ENCODE results near the gene ZDHHC17. TPM values are rescaled to one million over a fixed set of nuclear protein-coding genes. Genes with fewer than 3 reads are reported as not detected.

Gene ZDHHC17
- polyA plus RNA-seq, 1 of the 3 experiments (the other 2 are of a cell fraction) = 28.6 TPM

DNA sequence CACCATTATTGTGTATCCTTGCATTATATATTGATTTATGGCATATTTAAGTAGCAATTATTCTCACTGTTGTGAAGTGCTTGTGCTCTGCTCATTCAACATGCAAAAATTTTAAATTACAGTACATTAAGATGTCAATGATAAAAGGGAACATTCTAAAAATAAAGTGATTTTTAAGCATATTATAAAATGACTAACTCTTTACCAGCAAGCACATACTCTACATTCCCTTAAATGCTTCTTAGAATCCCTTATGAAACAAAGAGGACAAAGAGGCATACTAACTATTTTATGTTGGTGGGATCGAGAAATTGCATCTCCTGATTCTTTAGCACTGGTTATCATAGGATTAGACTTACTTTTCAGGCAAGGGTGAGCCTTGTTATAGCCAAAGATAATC, 46.6 kb upstream of the ZDHHC17 start:
- Histone ChIP-seq H2AFZ (ENCODE audit: low read depth) (peak overlapping the region; percentile 57), H3K9me3 (no peaks in the 10 kb centered on the region), H3K4me2 (no peak overlapping the region), H3F3A (replicated peaks; ENCODE audit: insufficient read depth) (peaks cover 13% of the 10 kb centered on the region), H3K9ac (no peak overlapping the region; the same call in 1 of the 2 replicates), H4K20me1 (ENCODE audit: insufficient read depth) (no peaks in the 10 kb centered on the region), H3K4me3 (ENCODE audit: low read depth in 2 of 2, low read length in 1 of 2) (no peak overlapping the region), H3K27ac (ENCODE audit: low read depth in 2 of 2, low read length in 1 of 2) (peak overlapping the region in 1 of 2 experiments; percentile 44; a peak in 1 of 4 replicates), H3K9me2 (no peaks in the 10 kb centered on the region), H3K4me1 (ENCODE audit: control insufficient read depth in 1 of 2, insufficient read depth in 2 of 2, low read depth in 1 of 2, low read length in 1 of 2) (peaks cover 2 to 41% of the 10 kb centered on the region in 2 experiments; a peak in 2 of 4 replicates), H3K27me3 (ENCODE audit: insufficient read depth) (no peaks in the 10 kb centered on the region), H3K79me2 (ENCODE audit: insufficient read depth) (no peaks in the 10 kb centered on the region), H3K36me3 (replicated peaks in 1 of 2; ENCODE audit: control insufficient read depth in 1 of 2, insufficient read depth in 2 of 2, low read length in 1 of 2) (no peaks in the 10 kb centered on the region)
- WGBS (ENCODE audit: low lambda C conversion rate) = 73% methylated on average over 1 of the region's 1 CpG
- DNase-seq = no peak
- ChIA-PET POLR2A (no interaction called here), CTCF (no interaction called here)
- TF ChIP-seq RXRA (IDR thresholded peaks at IDR 0.05; ENCODE audit: borderline replicate concordance, low read depth) (no peak), YY1 (IDR thresholded peaks at IDR 0.05; ENCODE audit: low read depth) (no peak), GATA2 (CRISPR knock-in tag; IDR thresholded peaks at IDR 0.05) (no peak)
- TF ChIP-seq, protein P1, sequence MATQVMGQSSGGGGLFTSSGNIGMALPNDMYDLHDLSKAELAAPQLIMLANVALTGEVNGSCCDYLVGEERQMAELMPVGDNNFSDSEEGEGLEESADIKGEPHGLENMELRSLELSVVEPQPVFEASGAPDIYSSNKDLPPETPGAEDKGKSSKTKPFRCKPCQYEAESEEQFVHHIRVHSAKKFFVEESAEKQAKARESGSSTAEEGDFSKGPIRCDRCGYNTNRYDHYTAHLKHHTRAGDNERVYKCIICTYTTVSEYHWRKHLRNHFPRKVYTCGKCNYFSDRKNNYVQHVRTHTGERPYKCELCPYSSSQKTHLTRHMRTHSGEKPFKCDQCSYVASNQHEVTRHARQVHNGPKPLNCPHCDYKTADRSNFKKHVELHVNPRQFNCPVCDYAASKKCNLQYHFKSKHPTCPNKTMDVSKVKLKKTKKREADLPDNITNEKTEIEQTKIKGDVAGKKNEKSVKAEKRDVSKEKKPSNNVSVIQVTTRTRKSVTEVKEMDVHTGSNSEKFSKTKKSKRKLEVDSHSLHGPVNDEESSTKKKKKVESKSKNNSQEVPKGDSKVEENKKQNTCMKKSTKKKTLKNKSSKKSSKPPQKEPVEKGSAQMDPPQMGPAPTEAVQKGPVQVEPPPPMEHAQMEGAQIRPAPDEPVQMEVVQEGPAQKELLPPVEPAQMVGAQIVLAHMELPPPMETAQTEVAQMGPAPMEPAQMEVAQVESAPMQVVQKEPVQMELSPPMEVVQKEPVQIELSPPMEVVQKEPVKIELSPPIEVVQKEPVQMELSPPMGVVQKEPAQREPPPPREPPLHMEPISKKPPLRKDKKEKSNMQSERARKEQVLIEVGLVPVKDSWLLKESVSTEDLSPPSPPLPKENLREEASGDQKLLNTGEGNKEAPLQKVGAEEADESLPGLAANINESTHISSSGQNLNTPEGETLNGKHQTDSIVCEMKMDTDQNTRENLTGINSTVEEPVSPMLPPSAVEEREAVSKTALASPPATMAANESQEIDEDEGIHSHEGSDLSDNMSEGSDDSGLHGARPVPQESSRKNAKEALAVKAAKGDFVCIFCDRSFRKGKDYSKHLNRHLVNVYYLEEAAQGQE (IDR thresholded peaks at IDR 0.05; ENCODE audit: low read depth, low read length) = no peak
- TF ChIP-seq, protein P2, sequence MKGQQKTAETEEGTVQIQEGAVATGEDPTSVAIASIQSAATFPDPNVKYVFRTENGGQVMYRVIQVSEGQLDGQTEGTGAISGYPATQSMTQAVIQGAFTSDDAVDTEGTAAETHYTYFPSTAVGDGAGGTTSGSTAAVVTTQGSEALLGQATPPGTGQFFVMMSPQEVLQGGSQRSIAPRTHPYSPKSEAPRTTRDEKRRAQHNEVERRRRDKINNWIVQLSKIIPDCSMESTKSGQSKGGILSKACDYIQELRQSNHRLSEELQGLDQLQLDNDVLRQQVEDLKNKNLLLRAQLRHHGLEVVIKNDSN (IDR thresholded peaks at IDR 0.05; ENCODE audit: borderline replicate concordance, low read depth) = no peak

DNA sequence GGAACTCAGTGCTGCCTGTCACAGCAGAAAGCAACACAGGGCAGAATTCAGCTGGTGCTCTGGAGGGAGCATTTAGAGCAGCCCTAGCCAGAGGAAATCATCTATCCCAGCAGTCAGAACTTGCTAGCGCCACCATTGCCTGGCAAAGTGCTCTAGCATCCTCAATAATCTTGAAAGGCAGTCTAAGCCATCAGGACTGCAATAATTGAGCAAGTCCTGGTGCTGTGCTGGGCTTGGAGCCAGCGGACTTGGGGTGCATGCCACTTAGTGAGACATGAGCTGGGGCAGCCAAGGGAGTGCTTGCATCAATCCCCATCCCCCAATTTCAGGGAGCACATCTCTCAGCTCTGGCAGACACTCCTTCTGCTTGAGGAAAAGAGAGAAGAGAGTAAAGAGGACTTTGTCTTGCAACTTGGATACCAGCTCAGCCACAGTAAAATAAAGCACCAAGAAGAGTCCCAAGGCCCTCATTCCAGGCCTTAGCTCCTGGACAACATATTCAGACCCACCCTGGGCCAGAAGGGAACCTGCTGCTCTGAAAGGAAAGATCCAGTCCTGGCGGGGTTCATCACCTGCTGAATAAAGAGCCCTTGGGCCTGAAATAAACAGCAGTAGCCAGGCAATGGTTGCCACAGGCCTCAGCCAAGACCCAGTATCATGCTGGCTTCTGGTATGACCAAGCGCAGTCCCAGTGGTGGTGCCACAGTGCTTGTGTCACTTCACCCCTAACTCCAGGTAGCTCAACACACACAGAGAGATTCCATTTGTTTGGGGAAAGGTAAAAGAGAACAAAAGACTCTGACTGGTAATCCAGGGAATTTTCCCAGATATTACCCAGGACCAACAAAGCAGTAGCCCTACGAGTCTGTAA, 44.5 kb upstream of the ZDHHC17 start:
- Histone ChIP-seq H2AFZ (ENCODE audit: low read depth) (no peak overlapping the region), H3K4me1 (ENCODE audit: control insufficient read depth in 1 of 2, insufficient read depth in 2 of 2, low read depth in 1 of 2, low read length in 1 of 2) (peaks cover 2 to 33% of the 10 kb centered on the region in 2 experiments; a peak in 2 of 4 replicates), H4K20me1 (ENCODE audit: insufficient read depth) (no peaks in the 10 kb centered on the region), H3F3A (replicated peaks; ENCODE audit: insufficient read depth) (peaks cover 13% of the 10 kb centered on the region), H3K79me2 (ENCODE audit: insufficient read depth) (no peaks in the 10 kb centered on the region), H3K27ac (ENCODE audit: low read depth in 2 of 2, low read length in 1 of 2) (peak overlapping the region; percentile 12 to 56; a peak in 3 of 4 replicates), H3K27me3 (ENCODE audit: insufficient read depth) (no peaks in the 10 kb centered on the region), H3K4me2 (peak overlapping the region; percentile 1; the same call in 1 of the 2 replicates), H3K36me3 (replicated peaks in 1 of 2; ENCODE audit: control insufficient read depth in 1 of 2, insufficient read depth in 2 of 2, low read length in 1 of 2) (no peaks in the 10 kb centered on the region), H3K9me3 (no peaks in the 10 kb centered on the region), H3K9me2 (no peaks in the 10 kb centered on the region), H3K4me3 (ENCODE audit: low read depth in 2 of 2, low read length in 1 of 2) (no peak overlapping the region), H3K9ac (peak overlapping the region; percentile 17; the same call in 1 of the 2 replicates)
- DNase-seq = no peak
- 71% methylated on average over 5 of the region's 5 CpGs for WGBS (ENCODE audit: low lambda C conversion rate)
- ChIA-PET CTCF (no interaction called here), POLR2A (no interaction called here)
- TF ChIP-seq GATA2 (CRISPR knock-in tag; IDR thresholded peaks at IDR 0.05) = no peak
- TF ChIP-seq, protein P3, sequence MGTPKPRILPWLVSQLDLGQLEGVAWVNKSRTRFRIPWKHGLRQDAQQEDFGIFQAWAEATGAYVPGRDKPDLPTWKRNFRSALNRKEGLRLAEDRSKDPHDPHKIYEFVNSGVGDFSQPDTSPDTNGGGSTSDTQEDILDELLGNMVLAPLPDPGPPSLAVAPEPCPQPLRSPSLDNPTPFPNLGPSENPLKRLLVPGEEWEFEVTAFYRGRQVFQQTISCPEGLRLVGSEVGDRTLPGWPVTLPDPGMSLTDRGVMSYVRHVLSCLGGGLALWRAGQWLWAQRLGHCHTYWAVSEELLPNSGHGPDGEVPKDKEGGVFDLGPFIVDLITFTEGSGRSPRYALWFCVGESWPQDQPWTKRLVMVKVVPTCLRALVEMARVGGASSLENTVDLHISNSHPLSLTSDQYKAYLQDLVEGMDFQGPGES (IDR thresholded peaks at IDR 0.05; ENCODE audit: low read depth, low read length) = no peak
- TF ChIP-seq CHD2 (IDR thresholded peaks at IDR 0.05; ENCODE audit: low read length, partially characterized antibody) = no peak
- no peak for TF ChIP-seq JUND (IDR thresholded peaks at IDR 0.05)
- TF ChIP-seq, protein P4, sequence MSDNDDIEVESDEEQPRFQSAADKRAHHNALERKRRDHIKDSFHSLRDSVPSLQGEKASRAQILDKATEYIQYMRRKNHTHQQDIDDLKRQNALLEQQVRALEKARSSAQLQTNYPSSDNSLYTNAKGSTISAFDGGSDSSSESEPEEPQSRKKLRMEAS (IDR thresholded peaks at IDR 0.05; ENCODE audit: low read depth) = no peak
- TF ChIP-seq TAF1 (IDR thresholded peaks at IDR 0.05; ENCODE audit: borderline replicate concordance, low read depth, low read length) = no peak
- no peak for TF ChIP-seq MXI1 (IDR thresholded peaks at IDR 0.05; ENCODE audit: low read depth, low read length)
- TF ChIP-seq, protein P5, sequence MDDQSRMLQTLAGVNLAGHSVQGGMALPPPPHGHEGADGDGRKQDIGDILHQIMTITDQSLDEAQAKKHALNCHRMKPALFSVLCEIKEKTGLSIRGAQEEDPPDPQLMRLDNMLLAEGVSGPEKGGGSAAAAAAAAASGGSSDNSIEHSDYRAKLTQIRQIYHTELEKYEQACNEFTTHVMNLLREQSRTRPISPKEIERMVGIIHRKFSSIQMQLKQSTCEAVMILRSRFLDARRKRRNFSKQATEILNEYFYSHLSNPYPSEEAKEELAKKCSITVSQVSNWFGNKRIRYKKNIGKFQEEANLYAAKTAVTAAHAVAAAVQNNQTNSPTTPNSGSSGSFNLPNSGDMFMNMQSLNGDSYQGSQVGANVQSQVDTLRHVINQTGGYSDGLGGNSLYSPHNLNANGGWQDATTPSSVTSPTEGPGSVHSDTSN (IDR thresholded peaks at IDR 0.05) = no peak
- TF ChIP-seq RCOR1 (IDR thresholded peaks at IDR 0.05; ENCODE audit: low read length) = no peak
- TF ChIP-seq NFIC (IDR thresholded peaks at IDR 0.05; ENCODE audit: borderline replicate concordance) = no peak
- TF ChIP-seq SMC3 (IDR thresholded peaks at IDR 0.05; ENCODE audit: low read depth, low read length) = no peak
- TF ChIP-seq SIN3A (IDR thresholded peaks at IDR 0.05; ENCODE audit: borderline replicate concordance, low read depth, low read length) = no peak

Data from SK-N-SH (cell line).